Measurements from ENCODE around the gene C16orf95. TPM values are rescaled to one million over a fixed set of nuclear protein-coding genes. Genes with fewer than 3 reads are reported as not detected.

C16orf95 gene
- total RNA-seq, 1 donor: 3.4 TPM

- no peak for TF ChIP-seq CTCF (IDR thresholded peaks at IDR 0.05; ENCODE audit: insufficient read depth, low read length)
- no peak for DNase-seq (ENCODE audit: low read depth)
- no peak overlapping the region for H3K4me3 ChIP-seq (ENCODE audit: low read depth, low read length)
These were observed 9.0 kb upstream of the C16orf95 start for GRCh38 chr16:87326151-87326571.

- no peak for DNase-seq (ENCODE audit: low read depth)
- no peak overlapping the region for H3K4me3 ChIP-seq (ENCODE audit: low read depth, low read length)
- no peak for TF ChIP-seq CTCF (IDR thresholded peaks at IDR 0.05; ENCODE audit: insufficient read depth, low read length)
These were observed 8.2 kb upstream of the C16orf95 start for GRCh38 chr16:87325423-87325858.

GRCh38 chr16:87324411-87325275 is 7.5 kb upstream of the C16orf95 start:
- TF ChIP-seq CTCF (IDR thresholded peaks at IDR 0.05; ENCODE audit: insufficient read depth, low read length): peak; percentile 86
- DNase-seq (ENCODE audit: low read depth): peak; percentile 34

GRCh38 chr16:87323727-87324410 is 6.7 kb upstream of the C16orf95 start:
- TF ChIP-seq CTCF (IDR thresholded peaks at IDR 0.05; ENCODE audit: insufficient read depth, low read length): no peak
- H3K4me3 ChIP-seq (ENCODE audit: low read depth, low read length): no peak overlapping the region
- DNase-seq (ENCODE audit: low read depth): no peak

More at GRCh38 chr16:87324411-87325275, 7.5 kb upstream of the C16orf95 start:
- H3K4me3 ChIP-seq (ENCODE audit: low read depth, low read length): no peak overlapping the region

- DNase-seq (ENCODE audit: low read depth): no peak
- no peak for TF ChIP-seq CTCF (IDR thresholded peaks at IDR 0.05; ENCODE audit: insufficient read depth, low read length)
- no peak overlapping the region for H3K4me3 ChIP-seq (ENCODE audit: low read depth, low read length)
These were observed 5.9 kb upstream of the C16orf95 start for GRCh38 chr16:87322833-87323726.

GRCh38 chr16:87322360-87322759 is 5.2 kb upstream of the C16orf95 start:
- DNase-seq (ENCODE audit: low read depth): no peak
- no peak overlapping the region for H3K4me3 ChIP-seq (ENCODE audit: low read depth, low read length)
- no peak for TF ChIP-seq CTCF (IDR thresholded peaks at IDR 0.05; ENCODE audit: insufficient read depth, low read length)

Data from fibroblast of the aortic adventitia (primary cell).